ENCODE results near the gene MIA3.

DNA sequence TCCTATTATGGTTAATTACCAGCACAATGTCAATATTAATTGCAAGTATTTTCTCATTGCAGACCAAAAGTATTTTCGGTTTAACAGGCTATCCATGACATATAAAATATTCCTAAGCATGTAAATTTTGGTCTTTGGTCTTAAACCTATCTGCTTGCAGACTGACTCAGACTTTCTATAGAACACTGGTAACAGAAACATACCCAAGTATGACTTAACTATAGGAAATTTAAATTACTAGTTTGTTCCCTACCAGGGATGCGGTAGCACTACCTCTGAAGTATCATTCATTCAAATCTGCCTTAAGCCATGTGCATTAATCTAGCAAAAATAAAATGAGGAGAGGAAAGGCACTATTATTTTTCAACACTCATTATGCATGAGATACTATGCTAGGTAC lies 31.1 kb upstream of the MIA3 start:
- TF ChIP-seq, protein P1, sequence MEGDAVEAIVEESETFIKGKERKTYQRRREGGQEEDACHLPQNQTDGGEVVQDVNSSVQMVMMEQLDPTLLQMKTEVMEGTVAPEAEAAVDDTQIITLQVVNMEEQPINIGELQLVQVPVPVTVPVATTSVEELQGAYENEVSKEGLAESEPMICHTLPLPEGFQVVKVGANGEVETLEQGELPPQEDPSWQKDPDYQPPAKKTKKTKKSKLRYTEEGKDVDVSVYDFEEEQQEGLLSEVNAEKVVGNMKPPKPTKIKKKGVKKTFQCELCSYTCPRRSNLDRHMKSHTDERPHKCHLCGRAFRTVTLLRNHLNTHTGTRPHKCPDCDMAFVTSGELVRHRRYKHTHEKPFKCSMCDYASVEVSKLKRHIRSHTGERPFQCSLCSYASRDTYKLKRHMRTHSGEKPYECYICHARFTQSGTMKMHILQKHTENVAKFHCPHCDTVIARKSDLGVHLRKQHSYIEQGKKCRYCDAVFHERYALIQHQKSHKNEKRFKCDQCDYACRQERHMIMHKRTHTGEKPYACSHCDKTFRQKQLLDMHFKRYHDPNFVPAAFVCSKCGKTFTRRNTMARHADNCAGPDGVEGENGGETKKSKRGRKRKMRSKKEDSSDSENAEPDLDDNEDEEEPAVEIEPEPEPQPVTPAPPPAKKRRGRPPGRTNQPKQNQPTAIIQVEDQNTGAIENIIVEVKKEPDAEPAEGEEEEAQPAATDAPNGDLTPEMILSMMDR (IDR thresholded peaks at IDR 0.05; ENCODE audit: poor library complexity, severe bottlenecking): no peak
- no peak for TF ChIP-seq RAD21 (conservative IDR thresholded peaks at IDR 0.05)
- no peak for TF ChIP-seq EZH2 (IDR thresholded peaks at IDR 0.05; ENCODE audit: borderline replicate concordance, insufficient read depth, low read length, poor library complexity, severe bottlenecking)
- TF ChIP-seq TAF1 (IDR thresholded peaks at IDR 0.05; ENCODE audit: low read depth): no peak
- TF ChIP-seq, protein P2, sequence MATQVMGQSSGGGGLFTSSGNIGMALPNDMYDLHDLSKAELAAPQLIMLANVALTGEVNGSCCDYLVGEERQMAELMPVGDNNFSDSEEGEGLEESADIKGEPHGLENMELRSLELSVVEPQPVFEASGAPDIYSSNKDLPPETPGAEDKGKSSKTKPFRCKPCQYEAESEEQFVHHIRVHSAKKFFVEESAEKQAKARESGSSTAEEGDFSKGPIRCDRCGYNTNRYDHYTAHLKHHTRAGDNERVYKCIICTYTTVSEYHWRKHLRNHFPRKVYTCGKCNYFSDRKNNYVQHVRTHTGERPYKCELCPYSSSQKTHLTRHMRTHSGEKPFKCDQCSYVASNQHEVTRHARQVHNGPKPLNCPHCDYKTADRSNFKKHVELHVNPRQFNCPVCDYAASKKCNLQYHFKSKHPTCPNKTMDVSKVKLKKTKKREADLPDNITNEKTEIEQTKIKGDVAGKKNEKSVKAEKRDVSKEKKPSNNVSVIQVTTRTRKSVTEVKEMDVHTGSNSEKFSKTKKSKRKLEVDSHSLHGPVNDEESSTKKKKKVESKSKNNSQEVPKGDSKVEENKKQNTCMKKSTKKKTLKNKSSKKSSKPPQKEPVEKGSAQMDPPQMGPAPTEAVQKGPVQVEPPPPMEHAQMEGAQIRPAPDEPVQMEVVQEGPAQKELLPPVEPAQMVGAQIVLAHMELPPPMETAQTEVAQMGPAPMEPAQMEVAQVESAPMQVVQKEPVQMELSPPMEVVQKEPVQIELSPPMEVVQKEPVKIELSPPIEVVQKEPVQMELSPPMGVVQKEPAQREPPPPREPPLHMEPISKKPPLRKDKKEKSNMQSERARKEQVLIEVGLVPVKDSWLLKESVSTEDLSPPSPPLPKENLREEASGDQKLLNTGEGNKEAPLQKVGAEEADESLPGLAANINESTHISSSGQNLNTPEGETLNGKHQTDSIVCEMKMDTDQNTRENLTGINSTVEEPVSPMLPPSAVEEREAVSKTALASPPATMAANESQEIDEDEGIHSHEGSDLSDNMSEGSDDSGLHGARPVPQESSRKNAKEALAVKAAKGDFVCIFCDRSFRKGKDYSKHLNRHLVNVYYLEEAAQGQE (IDR thresholded peaks at IDR 0.05; ENCODE audit: borderline replicate concordance): no peak

Data from neural cell (in vitro differentiated cells).